Ishikawa (cell line): ENCODE data around the gene CCDC188.

Source experiments
- CEBPB ChIP-seq: IDR thresholded peaks from 2 replicates; pipeline ENCODE4 v1.6.1; 2012
- CREB1 ChIP-seq: IDR thresholded peaks from 2 replicates; pipeline ENCODE4 v1.6.1; 2012; ENCODE audit warnings: low read depth
- EGR1 ChIP-seq: IDR thresholded peaks from 2 replicates; pipeline ENCODE4 v1.6.1; 2012
- EP300 ChIP-seq: IDR thresholded peaks from 2 replicates; pipeline ENCODE4 v1.6.1; 2012; ENCODE audit warnings: borderline replicate concordance
- FOXM1 ChIP-seq: IDR thresholded peaks from 2 replicates; pipeline ENCODE4 v1.6.1; 2012; ENCODE audit warnings: low read depth, borderline replicate concordance
- NFIC ChIP-seq: IDR thresholded peaks from 2 replicates; pipeline ENCODE4 v1.6.1; 2012
- RAD21 ChIP-seq: IDR thresholded peaks from 2 replicates; pipeline ENCODE4 v1.6.1; 2012; ENCODE audit warnings: low read depth
- TAF1 ChIP-seq: IDR thresholded peaks from 2 replicates; pipeline ENCODE4 v1.6.1; 2012; ENCODE audit warnings: low read depth, mild to moderate bottlenecking
- TCF12 ChIP-seq: IDR thresholded peaks from 2 replicates; pipeline ENCODE4 v1.6.1; 2012; ENCODE audit warnings: low read depth
- TEAD4 ChIP-seq: IDR thresholded peaks from 2 replicates; pipeline ENCODE4 v1.6.1; 2012
- YY1 ChIP-seq: IDR thresholded peaks from 2 replicates; pipeline ENCODE4 v1.6.1; 2012; ENCODE audit warnings: low read depth
- ZBTB7A ChIP-seq: IDR thresholded peaks from 2 replicates; pipeline ENCODE4 v1.6.1; 2012; ENCODE audit warnings: low read depth
- TF ChIP-seq, protein P1 (sequence below): IDR thresholded peaks from 2 replicates; pipeline ENCODE4 v1.6.1; 2012
- TF ChIP-seq, protein P2 (sequence below): IDR thresholded peaks from 2 replicates; pipeline ENCODE4 v1.6.1; 2012
- TF ChIP-seq, protein P3 (sequence below): IDR thresholded peaks from 2 replicates; pipeline ENCODE4 v1.6.1; 2012; ENCODE audit warnings: low read depth, mild to moderate bottlenecking

Gene CCDC188

DNA sequence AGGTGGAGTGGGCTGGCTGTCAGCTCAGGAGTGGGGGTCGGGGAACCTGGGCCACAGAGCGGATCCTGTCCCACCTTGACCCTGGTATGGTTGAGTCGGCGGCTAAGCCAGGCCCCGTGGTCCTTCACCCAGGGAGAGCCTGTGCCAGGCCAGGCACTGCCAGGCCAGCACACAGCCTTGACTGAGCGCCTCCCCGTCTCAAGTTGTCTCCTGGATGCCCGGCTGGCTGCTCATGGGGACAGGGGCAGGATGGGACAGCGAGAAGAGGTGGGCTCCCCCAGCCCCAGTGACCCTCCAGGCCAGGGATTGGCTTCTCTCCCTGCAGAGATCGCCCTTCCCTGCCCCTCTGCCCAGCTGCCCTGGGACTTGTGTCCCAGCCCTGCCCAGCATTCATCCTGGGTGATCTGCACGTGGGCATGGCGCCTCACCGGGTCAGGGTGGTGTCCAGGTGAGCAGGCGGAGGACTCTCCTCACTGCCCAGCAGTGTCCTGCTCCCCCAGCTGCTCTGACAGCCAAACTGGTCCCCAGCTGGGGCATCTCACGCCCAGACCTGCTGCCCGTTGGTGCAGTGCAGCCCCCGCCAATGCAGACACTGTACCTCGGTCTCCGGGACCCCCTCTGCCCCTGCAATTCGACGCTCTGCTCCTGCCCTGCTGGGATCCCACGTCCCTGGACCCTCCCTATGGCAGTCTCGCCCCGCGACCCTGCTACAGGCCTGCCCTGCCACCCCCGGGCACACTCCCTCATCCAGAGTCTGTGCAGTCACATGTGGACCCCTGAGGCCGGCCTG is 28.8 kb upstream of the CCDC188 start:
- TF ChIP-seq TAF1 (no peak), YY1 (no peak), FOXM1 (no peak), ZBTB7A (no peak), CREB1 (no peak)
- TF ChIP-seq, protein P1, sequence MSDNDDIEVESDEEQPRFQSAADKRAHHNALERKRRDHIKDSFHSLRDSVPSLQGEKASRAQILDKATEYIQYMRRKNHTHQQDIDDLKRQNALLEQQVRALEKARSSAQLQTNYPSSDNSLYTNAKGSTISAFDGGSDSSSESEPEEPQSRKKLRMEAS: no peak
- TF ChIP-seq, protein P2, sequence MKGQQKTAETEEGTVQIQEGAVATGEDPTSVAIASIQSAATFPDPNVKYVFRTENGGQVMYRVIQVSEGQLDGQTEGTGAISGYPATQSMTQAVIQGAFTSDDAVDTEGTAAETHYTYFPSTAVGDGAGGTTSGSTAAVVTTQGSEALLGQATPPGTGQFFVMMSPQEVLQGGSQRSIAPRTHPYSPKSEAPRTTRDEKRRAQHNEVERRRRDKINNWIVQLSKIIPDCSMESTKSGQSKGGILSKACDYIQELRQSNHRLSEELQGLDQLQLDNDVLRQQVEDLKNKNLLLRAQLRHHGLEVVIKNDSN: no peak

DNA sequence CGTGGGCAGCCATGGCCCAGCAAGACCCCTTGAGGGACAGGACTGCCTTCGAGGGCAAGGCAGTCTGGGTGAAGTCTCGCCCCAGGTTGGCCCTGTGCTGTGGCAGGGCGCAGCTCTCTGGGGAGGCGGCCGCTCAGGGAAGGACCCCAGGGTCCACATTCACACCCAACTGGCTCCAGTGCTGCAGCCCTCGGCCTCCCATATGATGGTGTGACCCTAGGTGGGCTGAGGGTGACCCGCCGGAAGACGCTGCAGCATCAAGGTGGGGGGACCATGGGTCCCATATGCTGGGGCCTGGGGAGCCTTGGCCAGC is 28.0 kb upstream of the CCDC188 start:
- no peak for TF ChIP-seq NFIC
- TF ChIP-seq, protein P1: no peak
- no peak for TF ChIP-seq RAD21
- TF ChIP-seq CREB1: no peak
- TF ChIP-seq TCF12: no peak
- TF ChIP-seq EP300: no peak
- TF ChIP-seq, protein P3, sequence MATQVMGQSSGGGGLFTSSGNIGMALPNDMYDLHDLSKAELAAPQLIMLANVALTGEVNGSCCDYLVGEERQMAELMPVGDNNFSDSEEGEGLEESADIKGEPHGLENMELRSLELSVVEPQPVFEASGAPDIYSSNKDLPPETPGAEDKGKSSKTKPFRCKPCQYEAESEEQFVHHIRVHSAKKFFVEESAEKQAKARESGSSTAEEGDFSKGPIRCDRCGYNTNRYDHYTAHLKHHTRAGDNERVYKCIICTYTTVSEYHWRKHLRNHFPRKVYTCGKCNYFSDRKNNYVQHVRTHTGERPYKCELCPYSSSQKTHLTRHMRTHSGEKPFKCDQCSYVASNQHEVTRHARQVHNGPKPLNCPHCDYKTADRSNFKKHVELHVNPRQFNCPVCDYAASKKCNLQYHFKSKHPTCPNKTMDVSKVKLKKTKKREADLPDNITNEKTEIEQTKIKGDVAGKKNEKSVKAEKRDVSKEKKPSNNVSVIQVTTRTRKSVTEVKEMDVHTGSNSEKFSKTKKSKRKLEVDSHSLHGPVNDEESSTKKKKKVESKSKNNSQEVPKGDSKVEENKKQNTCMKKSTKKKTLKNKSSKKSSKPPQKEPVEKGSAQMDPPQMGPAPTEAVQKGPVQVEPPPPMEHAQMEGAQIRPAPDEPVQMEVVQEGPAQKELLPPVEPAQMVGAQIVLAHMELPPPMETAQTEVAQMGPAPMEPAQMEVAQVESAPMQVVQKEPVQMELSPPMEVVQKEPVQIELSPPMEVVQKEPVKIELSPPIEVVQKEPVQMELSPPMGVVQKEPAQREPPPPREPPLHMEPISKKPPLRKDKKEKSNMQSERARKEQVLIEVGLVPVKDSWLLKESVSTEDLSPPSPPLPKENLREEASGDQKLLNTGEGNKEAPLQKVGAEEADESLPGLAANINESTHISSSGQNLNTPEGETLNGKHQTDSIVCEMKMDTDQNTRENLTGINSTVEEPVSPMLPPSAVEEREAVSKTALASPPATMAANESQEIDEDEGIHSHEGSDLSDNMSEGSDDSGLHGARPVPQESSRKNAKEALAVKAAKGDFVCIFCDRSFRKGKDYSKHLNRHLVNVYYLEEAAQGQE: no peak
- TF ChIP-seq, protein P2: no peak
- TF ChIP-seq FOXM1: no peak
- TF ChIP-seq EGR1: no peak
- TF ChIP-seq CEBPB: no peak

DNA sequence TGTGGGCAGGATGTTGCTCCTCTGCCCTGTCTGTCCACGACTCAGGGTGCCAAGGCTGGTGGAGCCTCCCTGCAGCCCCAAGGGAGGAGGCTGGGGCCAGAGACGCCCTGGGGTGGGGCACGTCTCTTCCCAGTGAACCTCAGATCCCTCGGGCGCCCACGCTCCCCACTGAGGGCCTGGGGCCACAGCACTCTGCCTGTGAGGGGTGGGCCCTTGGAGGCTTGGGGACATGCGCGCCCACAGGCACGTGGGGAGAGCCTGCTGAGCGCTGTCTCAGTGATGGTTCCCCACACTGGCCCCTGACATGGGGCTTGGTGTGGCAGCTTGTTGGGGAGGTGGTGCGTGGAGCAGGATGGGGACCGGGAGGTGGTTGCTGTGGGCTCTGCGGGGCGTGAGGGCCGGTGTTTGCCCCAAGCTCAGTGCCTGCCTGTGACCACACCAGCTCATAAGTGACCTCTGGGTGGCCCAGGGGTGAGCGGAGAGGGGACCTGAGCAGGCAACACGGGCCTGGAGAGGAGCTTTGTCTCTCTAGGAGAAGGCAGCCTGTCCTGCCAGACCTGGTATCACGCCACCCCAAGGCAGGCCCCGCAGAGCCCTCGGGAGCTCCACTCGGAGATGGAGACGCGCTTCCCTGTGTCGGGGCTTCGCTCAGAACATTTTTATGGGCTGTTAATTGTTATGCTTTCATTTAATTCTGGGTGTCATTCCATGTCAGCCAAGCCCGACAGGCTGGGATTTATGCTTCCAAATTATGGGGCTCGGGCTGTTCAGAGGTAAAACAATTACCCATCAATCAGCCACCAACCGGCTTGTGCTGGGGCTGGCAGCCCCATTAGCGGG is 27.4 kb upstream of the CCDC188 start:
- TF ChIP-seq, protein P2: no peak
- TF ChIP-seq TAF1 (no peak), YY1 (no peak), EGR1 (no peak), FOXM1 (no peak), ZBTB7A (no peak), TCF12 (no peak), CREB1 (no peak), CEBPB (no peak), TEAD4 (no peak), RAD21 (no peak), NFIC (no peak), EP300 (no peak)
- TF ChIP-seq, protein P1: no peak
- TF ChIP-seq, protein P3: no peak

DNA sequence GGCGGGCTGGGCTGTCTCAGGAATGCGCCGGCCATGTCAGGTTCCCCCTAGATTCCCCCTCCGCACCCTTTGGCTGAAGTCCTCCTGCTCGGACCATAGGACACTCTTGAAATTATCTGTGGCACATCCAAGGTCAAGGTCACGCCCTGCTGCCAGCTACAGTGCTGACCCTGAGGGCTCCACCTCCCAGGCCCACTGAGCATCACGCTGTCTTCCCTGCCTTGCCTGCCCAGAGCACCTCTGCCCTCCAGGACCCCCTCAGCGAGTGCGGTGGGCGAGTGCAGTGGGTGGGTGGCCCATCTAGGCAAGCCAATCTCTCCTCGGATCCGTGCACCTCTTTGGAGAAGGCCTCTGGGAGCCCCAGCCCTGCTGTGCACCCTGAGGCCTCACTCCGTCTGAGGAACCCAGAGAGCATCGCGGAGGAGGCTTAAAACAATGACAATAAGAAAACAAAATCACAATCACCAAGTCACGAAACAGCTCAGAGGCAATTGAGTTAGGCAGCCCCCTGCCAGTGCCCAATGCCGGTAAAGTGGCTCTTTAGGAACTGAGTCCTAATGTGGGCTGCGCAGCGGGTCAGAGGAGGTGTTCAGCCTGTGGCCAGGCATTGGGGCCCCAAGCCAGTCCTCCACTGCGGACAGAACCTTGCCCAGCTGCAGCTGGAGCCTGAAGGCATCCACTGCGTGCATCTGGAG is 26.5 kb upstream of the CCDC188 start:
- TF ChIP-seq RAD21 (no peak), NFIC (no peak), ZBTB7A (no peak), CREB1 (no peak), TEAD4 (no peak), FOXM1 (no peak), EP300 (no peak), EGR1 (no peak), TAF1 (no peak), TCF12 (no peak), YY1 (no peak), CEBPB (no peak)
- TF ChIP-seq, protein P1: no peak
- TF ChIP-seq, protein P3: no peak
- TF ChIP-seq, protein P2: no peak
